Skeletal muscle tissue (tissue), 4 donors: ENCODE measurements around the gene NPIPB12. TPM values are rescaled to one million over a fixed set of nuclear protein-coding genes. Genes with fewer than 3 reads are reported as not detected.
A peak's percentile ranks its signal among the peaks of the same experiment; 100 is the strongest.
"Not testable (repeated sequence)": the region's sequence is repeated elsewhere in the genome, so short reads cannot be mapped to it uniquely, and the experiment has no call there.

Experiments used
- H3K27ac ChIP-seq: one replicate; pipeline ENCODE4 v1.7.0; 2013; ENCODE audit warnings: mild to moderate bottlenecking, low read depth, low read length, inconsistent platforms
- H3K27me3 ChIP-seq, 3 donors: one replicate each; pipeline ENCODE4 v1.7.0; 2013; ENCODE audit warnings: low read length in 3 of 3; ENCODE audit not compliant: control insufficient read depth in 3 of 3, insufficient read depth in 3 of 3
- H3K36me3 ChIP-seq, 3 donors: one replicate each; pipeline ENCODE4 v1.7.0; 2013; ENCODE audit warnings: low read length in 3 of 3; ENCODE audit not compliant: control insufficient read depth in 3 of 3, insufficient read depth in 3 of 3
- H3K4me1 ChIP-seq, 3 donors: one replicate each; pipeline ENCODE4 v1.7.0; 2013; ENCODE audit warnings: low read length in 3 of 3, mild to moderate bottlenecking in 3 of 3; ENCODE audit not compliant: control insufficient read depth in 3 of 3, insufficient read depth in 3 of 3
- H3K4me3 ChIP-seq, 3 donors: one replicate each; pipeline ENCODE4 v1.7.0; 2013; ENCODE audit warnings: low read length in 3 of 3
- H3K9ac ChIP-seq, 3 donors: one replicate each; pipeline ENCODE4 v1.7.0; 2013; ENCODE audit warnings: low read length in 3 of 3, mild to moderate bottlenecking in 3 of 3, moderate library complexity in 2 of 3, low read depth in 1 of 3
- H3K9me3 ChIP-seq, 3 donors: one replicate each; pipeline ENCODE4 v1.7.0; 2013; ENCODE audit warnings: low read length in 3 of 3; ENCODE audit not compliant: control insufficient read depth in 3 of 3
- total RNA-seq: library from RNA; depleted of rRNA; stranded (reverse); fragments of >200 nt; gene quantifications from one replicate; pipeline ENCODE4 v1.2.3, GENCODE V29; 2014
- donor health status: Osteomylitis.

The NPIPB12 gene
- total RNA-seq: 11.0 TPM

GRCh38 chr16:29506308-29506707, at the start of gene NPIPB12:
NPIPB12 (minus strand) TSS chr16:29506408.
- not testable (repeated sequence) for H3K4me3 ChIP-seq, H3K9ac ChIP-seq, H3K9me3 ChIP-seq, H3K36me3 ChIP-seq, H3K4me1 ChIP-seq, H3K27me3 ChIP-seq, H3K27ac ChIP-seq

GRCh38 chr16:29521520-29521919, 15.3 kb upstream of the NPIPB12 start:
- not testable (repeated sequence) for H3K4me1 ChIP-seq, H3K4me3 ChIP-seq, H3K27me3 ChIP-seq, H3K9me3 ChIP-seq, H3K27ac ChIP-seq, H3K36me3 ChIP-seq, H3K9ac ChIP-seq

DNA sequence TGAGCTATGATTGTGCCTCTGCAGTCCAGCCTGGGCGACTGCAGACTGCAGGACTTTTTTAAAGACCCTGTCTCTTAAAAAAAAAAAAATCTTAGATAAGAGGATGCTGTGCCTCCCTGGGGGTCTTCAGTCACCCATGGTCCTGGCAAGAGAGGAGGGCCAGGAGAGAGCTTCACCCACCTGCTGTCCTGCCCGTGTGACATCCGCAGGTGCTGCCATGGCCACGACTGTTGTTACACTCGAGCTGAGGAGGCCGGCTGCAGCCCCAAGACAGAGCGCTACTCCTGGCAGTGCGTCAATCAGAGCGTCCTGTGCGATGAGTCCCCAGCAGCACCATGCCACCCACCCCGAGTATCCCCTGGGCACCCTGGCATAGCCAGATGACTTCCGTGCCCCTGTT, 23.9 kb downstream of the NPIPB12 start:
- H3K9ac ChIP-seq, H3K36me3 ChIP-seq, H3K27ac ChIP-seq, H3K27me3 ChIP-seq, H3K9me3 ChIP-seq, H3K4me1 ChIP-seq, H3K4me3 ChIP-seq: not testable (repeated sequence)

- not testable (repeated sequence) for H3K9ac ChIP-seq, H3K27me3 ChIP-seq, H3K27ac ChIP-seq, H3K4me1 ChIP-seq, H3K4me3 ChIP-seq, H3K9me3 ChIP-seq, H3K36me3 ChIP-seq
Observed at GRCh38 chr16:29472065-29472464, 34.1 kb downstream of the NPIPB12 start.

- H3K36me3 ChIP-seq, H3K27me3 ChIP-seq, H3K27ac ChIP-seq, H3K4me1 ChIP-seq, H3K9ac ChIP-seq, H3K9me3 ChIP-seq: not testable (repeated sequence)
- peak overlapping the region; percentile 41 to 52 (median 43) for H3K4me3 ChIP-seq
Observed at GRCh38 chr16:29469660-29470059, 36.5 kb downstream of the NPIPB12 start.

DNA sequence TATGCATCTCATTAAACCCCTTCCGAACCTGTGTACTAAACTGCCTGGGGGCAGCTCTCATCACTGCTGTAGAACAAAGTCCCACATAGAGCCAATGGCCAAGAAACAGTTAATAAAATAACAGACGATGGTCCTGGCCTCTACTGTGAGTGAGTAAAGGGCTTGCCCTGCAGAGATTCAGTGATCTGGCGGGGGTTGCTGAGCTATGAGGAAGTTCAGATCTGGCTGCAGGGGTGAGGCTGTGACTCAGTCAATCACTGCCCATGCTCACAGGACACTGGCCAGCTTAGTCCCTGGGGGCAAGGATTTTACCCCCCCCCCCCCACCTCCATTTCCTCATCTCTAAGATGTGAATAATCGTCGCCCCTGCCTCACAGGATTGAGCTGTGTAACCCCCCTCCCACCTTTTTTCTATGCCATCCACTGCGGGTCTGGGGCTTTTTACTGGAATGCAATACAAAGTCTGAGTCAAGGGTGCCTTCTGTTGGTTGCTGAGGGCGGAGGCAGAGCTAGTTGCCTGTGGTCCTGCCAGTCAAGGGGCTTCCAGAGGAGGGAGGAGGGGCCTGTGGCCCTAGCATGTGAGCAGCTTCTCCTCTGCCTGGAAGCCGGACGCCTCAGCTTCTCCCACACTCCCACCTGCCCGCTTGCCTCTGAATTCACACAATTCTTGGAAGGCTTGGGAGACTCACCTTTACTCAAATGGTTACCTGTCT, 38.4 kb downstream of the NPIPB12 start:
- not testable (repeated sequence) for H3K27me3 ChIP-seq, H3K36me3 ChIP-seq, H3K4me3 ChIP-seq, H3K9ac ChIP-seq, H3K4me1 ChIP-seq, H3K9me3 ChIP-seq, H3K27ac ChIP-seq

DNA sequence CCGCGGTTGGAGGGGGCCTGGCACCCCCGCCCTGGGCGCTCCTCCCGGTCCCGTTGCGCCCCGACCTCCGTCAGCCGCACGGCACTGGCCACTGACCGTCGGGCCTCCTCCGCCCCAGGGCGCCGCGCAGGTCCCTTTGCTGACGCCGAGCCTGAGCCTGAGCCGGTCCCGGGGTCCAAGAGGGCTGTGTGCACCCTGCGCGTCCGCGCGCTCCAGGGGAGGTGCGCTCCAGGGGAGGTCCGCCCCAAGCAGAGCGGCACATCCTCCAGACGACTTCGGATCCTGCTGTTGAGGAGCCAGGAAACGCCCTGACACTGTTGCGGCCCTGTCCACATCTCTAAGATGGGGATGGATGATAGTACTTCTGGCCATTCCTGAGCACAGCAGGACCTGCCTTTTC, 39.3 kb downstream of the NPIPB12 start:
- H3K9ac ChIP-seq, H3K4me1 ChIP-seq, H3K4me3 ChIP-seq, H3K36me3 ChIP-seq, H3K9me3 ChIP-seq, H3K27ac ChIP-seq, H3K27me3 ChIP-seq: not testable (repeated sequence)

DNA sequence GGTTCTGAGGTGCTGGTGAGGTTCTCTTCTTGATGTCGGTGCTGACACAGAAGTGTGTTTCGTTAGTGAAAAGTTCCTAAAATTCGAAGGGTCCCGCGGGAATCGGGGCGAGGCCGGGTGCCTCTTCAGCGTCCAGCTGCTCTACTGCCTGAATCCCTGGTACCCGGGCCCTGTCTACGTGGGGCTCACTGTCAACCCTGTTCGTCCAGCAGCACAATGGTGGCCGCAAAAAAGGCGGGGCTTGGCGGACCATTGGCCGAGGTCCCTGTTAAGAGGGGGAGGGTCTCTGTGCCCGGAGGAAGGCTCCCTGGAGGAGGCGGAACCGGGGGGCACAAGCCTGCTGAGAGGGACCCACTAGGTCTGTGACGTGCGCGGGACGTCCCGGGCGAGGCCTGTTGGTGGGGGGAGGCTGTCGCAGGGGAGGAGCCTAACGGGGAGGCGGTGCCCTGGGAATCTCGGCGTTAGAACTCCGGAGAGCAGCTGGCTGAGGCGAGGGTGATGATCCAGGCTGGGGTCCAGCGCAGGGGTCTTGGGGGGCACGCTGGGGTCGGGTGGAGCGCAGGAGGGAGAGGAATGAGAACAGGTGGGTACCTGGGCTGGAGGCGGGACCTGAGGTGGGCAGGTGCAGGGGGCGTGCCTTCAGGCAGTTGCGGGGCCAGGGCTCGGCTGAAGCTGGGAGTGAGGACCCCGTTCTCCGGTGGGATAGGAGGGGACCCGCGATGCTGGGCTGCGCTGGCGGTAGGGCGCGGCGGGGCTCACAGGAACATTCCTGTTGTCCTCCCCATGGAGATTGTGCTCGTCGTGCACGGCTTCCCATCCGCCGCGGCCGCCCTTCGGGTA, 40.0 kb downstream of the NPIPB12 start:
- H3K36me3 ChIP-seq, H3K9ac ChIP-seq, H3K27ac ChIP-seq, H3K4me1 ChIP-seq, H3K9me3 ChIP-seq, H3K27me3 ChIP-seq, H3K4me3 ChIP-seq: not testable (repeated sequence)

DNA sequence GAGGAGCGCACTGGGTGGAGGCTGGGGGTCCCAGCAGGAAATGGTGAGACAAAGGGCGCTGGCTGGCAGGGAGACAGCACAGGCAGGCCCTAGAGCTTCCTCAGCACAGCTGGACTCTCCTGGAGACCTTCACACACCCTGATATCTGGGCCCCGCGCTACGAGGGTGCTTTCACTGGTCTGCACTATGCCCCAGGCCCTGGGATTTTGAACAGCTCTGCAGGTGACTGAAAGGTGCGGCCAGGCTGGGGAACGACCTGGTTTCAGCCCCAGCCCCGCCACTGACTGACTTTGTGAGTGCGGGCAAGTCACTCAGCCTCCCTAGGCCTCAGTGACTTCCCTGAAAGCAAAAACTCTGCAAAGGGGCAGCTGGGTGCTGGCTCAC, 45.6 kb downstream of the NPIPB12 start:
- H3K4me3 ChIP-seq, H3K27me3 ChIP-seq, H3K27ac ChIP-seq, H3K4me1 ChIP-seq, H3K9me3 ChIP-seq, H3K36me3 ChIP-seq, H3K9ac ChIP-seq: not testable (repeated sequence)

GRCh38 chr16:29459706-29460646, 46.2 kb downstream of the NPIPB12 start, which contains the start of gene SULT1A4:
SULT1A4 (plus strand) TSS chr16:29459913; CDS start chr16:29461386, 1,473 bp downstream.
- not testable (repeated sequence) for H3K27ac ChIP-seq, H3K4me1 ChIP-seq, H3K27me3 ChIP-seq, H3K9me3 ChIP-seq, H3K9ac ChIP-seq, H3K36me3 ChIP-seq, H3K4me3 ChIP-seq
